GM12874 (cell line): ENCODE measurements around the gene SLC9A9.

ENCODE experiments used
- CTCF ChIP-seq: IDR thresholded peaks from 2 replicates; pipeline ENCODE4 v1.5.1; 2011; ENCODE audit warnings: low read depth, mild to moderate bottlenecking, control low read depth, low read length, moderate library complexity; ENCODE audit not compliant: insufficient read depth

Gene SLC9A9

GRCh38 chr3:143298886-143299535 is 549.3 kb downstream of the SLC9A9 start:
- no peak for TF ChIP-seq CTCF

- TF ChIP-seq CTCF = no peak
These were observed 549.9 kb downstream of the SLC9A9 start for GRCh38 chr3:143298380-143298779.

DNA sequence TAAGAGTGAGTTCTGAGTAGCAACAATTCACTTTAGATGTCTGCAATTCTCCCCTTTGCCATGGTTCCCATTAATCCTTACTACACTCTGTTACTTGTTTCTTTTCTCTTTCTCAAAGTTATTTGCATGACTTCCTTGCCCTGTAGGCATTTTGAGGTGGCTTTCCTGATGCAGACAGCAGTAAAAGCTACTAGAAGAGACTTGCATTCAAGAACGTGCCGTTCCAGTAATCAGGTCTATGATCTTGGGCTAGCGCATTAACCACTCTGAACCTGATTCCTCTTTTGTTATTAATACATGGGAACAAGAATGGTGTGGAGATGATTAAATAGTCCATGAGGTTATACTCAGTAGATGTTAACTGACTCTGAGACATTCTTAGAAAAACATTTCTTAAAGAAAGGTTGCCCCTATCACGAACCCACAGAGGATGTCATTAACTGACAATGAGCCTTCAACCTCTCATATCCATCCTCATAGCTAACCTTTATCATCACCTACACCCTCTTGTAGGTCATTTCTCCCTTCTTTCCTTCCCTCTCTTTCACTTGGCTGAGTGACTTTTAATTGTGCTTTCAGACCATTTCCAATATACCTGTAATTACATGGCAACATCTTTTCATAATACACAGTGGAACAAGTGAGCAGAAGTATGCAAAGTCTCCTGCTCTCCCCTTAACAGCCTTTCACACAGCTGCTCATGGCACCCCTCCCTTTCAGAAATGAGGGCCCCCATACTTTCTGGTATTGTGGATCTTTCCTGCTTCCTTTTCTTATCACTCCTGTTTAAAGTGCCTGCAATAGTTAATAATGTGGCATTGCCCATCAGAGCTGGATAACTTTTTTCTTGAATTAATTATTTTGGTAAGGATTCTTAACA is 552.8 kb downstream of the SLC9A9 start:
- TF ChIP-seq CTCF = no peak

DNA sequence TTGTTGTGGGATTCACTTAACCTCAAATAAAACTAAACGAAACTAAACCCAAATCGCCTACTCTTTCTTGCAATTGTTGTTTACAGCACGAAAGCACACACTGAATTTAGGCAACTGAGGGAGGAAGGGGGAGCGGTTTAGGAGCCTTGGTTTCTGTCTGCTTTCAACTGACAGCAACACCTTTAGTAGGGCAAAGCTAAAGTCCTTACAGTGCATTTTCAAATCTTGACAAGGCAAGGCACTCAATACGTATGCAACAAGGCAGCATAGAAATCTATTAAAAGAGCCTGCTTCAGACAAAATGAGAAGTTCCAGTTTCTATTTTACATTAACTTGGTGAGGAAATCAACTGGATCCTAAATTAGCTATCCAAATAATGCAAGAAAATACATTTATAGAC is 554.1 kb downstream of the SLC9A9 start:
- no peak for TF ChIP-seq CTCF

GRCh38 chr3:143291836-143292447 is 556.3 kb downstream of the SLC9A9 start:
- TF ChIP-seq CTCF = no peak

DNA sequence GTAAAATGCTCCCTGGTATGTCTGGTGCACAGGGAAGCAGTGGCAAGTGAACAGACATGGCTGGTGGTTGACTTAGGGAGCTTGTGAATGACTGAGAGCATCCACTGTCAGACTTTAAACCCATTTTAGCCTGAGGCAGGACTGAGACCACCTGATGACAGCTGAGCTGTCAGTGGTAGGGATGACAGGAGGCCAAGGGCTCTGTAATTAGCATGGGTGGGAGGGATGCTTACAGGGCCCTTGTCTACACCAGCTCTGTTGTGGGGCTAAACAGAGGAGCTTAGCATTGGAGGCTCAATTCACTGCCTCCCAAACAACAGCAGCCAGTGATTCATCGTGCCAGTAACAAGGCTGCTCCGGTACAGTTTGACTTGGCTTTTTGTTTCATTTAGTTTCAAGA is 559.3 kb downstream of the SLC9A9 start:
- no peak for TF ChIP-seq CTCF

- no peak for TF ChIP-seq CTCF
These were observed 560.9 kb downstream of the SLC9A9 start for GRCh38 chr3:143287403-143287802.
